Body of pancreas (tissue), 4 donors: ENCODE data around the gene UBE2J1.

Source experiments
- CTCF ChIP-seq, 7 experiments: fragments of 450-650 bp in 4 of 7; fragments of 200-600 bp in 3 of 7; sonication (generic) in 3 of 7; IDR thresholded peaks; one replicate each; pipeline ENCODE4 v1.5.1; 2016 to 2019; ENCODE audit warnings: antibody characterized with exemption in 7 of 7
- POLR2A ChIP-seq, 3 donors: fragments of 450-650 bp; IDR thresholded peaks; one replicate each; pipeline ENCODE4 v1.6.1; 2016; ENCODE audit warnings: antibody characterized with exemption in 3 of 3, mild to moderate bottlenecking in 2 of 3

GRCh38 chr6:89364586-89364985 is 12.1 kb upstream of the UBE2J1 start:
- TF ChIP-seq POLR2A (IDR thresholded peaks at IDR 0.05): no peak
- TF ChIP-seq CTCF (IDR thresholded peaks at IDR 0.05): no peak
